ENCODE results near the gene ZNF888. TPM values are rescaled to one million over a fixed set of nuclear protein-coding genes. Genes with fewer than 3 reads are reported as not detected.

The ZNF888 gene
- 8.2 and 10.0 TPM in 2 replicates for total RNA-seq (2014; rRNA removed; shearing (Covaris generic))

DNA sequence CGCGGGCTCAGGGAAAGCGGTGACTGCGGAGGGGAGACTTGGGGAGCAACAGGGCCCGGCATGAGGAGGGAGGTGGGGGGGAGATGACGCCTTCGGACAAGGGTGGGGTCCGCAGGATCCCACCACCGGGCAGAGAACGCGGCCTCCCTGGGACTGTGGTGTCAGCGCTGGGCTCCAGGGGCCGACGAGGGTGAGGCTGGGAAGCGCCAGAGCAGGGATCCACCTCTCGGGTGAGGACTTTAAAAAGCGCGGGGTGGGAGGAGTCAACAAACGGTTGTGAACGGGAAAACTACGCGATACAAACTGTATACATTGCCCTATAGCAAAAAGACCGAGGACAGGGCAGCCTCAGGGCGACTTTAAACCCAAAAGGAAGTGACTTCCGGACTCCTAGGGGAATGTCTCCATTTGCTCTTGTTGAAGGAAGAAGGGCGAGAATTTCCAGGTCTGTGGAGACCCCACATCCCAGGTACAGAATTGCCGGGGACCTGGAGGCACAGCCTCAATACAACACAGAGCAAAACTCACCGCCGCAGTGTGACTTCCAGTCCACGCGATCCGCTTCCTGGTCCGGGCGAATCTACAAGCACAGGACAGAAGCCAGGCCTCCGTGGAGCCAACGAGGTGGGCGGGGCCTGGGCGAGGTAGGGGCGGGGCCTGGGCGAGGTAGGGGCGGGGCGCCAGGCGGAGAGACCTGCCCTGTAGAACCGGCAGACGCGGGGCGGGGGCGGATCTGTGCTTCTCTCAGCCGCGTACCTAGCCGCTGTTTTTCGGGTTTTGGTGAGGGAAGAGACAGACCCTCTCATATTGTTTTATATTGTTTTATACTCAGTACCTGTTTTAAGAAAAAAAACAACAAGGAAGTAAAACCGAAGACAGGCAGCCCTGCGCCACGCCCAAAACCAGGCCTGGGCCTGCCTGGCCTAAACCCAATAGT lies at the start of gene ZNF888:
ZNF888 (minus strand) TSS at position 588 of the 937 bp plus-strand sequence. CDS start 5,555 bp downstream, outside the sequence.
- DNase-seq (ENCODE audit: low spot score) = peak; percentile 98

DNA sequence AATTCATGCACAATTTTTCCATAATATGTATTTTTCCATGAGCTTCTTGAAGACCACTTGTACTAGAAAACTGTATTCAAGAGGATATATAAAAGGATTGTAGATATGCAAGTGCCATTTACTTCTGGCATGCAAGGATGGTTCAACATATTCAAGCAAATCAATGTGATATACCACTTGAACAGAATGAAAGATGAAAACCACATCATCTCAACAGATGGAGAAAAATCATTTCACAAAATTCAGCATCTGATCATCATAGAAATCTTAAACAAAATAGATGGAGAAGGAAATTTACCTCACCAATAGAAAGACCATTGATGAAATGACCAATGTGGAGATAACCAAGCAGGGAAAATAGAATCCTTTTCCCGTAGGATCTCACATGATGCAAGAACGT lies 44.5 kb upstream of the ZNF888 start:
- DNase-seq (ENCODE audit: low spot score) = no peak

DNA sequence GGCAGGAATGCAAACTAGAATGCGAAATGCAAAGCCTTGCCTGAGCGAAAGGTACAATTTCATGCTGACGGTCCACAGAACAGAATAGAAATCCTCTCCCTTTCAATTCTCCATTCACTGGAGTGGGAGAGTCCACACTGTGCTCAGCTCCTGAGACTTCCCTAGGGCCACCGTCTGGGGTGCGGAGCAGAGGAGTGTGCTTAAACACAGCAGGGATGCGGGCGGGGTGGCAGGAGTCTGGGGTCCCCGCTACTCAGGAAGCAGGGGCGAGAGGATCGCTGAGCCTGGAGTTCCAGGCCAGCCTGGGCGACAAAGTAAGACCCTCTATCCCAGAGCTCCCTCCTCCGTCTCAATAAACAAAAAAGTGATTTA lies 40.0 kb upstream of the ZNF888 start:
- no peak for DNase-seq (ENCODE audit: low spot score)

DNA sequence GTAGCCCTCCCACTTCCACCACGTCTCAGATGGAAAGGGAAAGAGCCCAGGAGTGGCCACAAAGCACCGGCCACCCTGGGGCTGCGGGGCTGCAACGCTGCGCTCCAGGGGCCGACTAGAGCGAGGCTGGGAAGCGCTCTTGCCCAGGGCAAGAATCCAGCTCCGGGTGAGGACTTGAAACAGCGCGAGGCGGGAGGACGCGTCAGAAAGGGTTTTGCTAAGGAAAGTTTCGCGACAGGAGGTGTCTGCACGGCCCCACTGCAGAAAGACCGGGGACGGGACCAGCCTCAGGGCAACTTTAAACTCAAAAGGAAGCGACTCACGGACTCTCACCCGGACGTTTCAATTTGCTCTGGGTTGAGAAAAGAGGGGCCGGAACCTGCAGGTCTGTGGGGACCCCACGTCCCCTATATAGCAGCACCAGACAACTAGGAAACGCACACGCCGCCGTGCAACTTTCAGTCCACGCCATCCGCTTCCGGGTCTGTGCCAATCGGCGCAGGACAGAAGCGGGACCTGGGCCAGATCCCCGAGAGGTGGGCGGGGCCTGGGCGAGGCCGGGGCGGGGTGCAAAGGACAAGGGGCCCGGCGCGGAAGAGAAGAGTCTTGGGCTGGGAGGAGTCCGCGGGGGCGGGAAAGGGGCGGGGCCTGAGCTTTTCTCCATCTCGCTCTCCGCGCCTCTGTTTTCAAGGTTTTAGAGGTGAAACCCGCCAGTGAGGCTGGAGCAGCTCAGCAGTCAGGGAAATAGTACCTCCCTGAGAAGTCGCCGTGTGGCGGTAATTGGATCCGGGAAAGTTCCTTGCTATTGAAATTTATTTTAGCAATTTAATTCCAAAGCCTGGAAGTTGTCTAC lies 39.4 kb upstream of the ZNF888 start, which contains the start of gene ZNF816:
ZNF816 (minus strand) TSS at position 488 of the 853 bp plus-strand sequence. CDS start 6,792 bp downstream, outside the sequence.
- DNase-seq (ENCODE audit: low spot score) = peak; percentile 99

DNA sequence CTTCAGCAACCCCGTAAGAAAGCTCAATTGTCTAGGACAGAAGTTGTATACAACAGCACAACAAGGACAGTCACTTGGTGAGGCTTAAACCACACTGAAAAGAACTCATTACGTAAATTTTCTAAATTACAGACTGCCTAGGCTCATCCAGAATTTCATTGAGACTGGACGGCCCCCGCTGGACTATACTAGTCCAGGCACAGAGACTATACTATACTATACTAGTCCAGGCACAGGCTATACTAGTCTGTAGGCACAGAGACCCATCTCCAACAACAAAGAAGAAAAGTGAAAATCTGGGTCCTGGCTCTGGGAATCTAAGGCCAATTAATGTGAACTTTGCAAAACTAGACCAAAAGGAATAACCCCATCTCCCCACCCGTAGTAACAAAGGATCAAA lies 38.8 kb upstream of the ZNF888 start:
- DNase-seq (ENCODE audit: low spot score) = no peak

DNA sequence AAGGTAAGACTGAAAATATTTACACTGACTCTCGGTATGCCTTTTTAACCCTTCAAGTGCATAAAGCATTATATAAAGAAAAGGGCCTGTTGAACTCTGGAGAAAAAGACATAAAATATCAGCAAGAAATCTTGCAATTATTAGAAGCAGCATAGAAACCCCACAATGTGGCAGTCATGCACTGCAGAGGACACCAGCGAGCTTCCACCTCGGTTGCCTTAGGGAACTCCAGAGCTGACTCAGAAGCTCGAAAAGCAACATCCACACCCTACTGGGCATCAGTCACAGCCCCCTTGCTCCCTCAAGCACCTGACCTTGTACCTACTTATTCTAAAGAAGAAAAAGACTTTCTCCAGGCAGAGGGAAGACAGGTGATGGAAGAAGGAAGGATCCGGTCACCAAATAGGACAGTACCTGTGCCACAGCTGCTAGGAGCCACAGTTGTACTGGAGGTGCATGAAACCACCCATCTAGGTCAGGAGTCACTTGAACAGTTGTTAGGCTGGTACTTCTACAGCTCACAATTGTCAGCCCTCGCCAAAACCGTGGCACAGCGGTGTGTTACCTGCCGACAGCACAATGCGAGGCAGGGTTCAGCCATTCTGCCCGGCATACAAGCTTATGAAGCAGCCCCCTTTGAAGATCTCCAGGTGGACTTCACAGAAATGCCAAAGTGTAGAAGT lies 36.5 kb upstream of the ZNF888 start:
- DNase-seq (ENCODE audit: low spot score) = no peak

DNA sequence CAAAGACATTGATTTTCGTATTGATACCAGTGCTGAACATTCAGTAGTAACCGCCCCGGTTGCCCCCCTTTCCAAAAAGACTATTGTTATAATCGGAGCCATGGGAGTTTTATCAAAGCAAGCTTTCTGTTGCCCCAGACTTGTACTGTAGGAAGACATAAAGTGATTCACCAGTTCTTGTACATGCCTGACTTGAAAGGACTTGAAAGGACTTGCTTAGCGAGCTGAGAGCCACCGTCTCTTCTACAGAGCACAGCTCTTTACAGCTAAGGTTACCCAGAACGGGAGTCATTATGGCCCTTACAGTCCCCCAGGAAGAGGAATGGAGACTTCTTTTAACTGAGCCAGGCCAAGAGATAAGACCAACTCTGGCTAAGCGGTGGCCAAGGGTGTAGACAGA lies 34.4 kb upstream of the ZNF888 start:
- no peak for DNase-seq (ENCODE audit: low spot score)

DNA sequence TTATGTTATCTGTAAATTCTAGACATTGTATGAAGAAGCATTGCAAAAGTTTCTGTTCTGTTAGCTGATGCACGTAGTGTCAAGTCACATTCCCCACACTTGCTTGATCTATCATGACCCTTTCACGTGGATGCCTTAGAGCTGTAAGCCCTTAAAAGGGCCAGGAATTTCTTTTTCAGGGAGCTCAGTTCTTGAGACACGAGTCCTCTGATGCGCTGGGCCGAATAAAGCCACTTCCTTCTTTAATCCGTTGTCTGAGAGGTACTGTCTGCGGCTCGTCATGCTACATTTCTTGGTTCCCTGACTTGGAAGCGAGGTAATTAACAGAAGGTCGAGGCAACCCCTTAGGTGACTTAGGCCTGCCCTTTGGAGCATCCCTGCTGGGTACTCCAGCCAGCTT lies 33.7 kb upstream of the ZNF888 start:
- DNase-seq (ENCODE audit: low spot score) = no peak

DNA sequence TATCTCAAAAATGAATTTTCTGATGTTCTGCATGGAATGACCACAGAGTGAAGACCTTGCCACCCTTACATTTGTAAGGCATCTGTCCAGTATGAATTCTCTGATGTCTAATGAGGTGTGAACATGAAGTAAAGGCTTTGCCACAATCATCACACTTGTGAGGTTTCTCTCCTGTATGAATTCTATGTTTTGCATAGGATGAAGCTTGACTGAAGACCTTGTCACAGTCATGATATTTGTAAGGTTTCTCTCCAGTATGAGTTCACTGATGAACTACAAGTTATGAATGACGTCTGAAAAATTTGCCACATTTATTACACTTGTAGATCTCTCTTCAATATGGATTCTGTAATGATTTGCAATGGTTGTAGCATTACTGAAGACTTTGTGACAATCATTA lies 26.2 kb upstream of the ZNF888 start:
- DNase-seq (ENCODE audit: low spot score) = no peak

DNA sequence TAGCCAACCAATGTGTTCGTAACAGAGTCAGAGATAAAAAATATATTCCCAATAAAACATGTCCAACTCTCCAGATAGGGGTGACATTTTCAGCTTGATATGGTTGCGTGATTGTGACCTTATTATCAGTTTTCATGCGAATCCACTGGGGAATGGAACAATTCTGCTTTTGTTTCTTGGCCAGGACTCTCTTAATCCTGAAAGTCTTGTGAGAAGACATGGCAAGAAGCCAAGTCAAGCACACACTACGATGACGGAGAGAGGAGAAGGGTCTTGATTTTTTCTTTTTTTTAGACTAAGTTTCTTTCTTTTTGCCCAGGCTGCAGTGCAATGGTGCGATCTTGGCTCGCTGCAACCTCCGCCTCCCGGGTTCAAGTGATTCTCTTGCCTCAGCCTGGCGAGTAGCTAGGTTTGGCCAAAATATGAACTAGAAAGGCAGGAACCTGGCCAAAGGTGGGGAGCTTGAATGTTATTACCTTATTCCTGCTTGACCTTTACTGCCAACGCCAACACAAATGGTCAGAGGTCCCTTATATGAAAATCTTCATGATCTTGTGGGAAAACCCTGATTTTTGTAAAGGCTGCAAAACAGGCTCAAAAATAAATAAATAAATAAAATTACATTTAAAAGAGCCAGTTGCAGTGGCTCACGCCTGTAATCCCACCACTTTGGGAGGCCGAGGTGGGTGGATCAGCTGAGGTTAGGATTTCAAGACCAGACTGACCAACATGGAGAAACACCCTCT lies 25.0 kb upstream of the ZNF888 start:
- DNase-seq (ENCODE audit: low spot score) = no peak

DNA sequence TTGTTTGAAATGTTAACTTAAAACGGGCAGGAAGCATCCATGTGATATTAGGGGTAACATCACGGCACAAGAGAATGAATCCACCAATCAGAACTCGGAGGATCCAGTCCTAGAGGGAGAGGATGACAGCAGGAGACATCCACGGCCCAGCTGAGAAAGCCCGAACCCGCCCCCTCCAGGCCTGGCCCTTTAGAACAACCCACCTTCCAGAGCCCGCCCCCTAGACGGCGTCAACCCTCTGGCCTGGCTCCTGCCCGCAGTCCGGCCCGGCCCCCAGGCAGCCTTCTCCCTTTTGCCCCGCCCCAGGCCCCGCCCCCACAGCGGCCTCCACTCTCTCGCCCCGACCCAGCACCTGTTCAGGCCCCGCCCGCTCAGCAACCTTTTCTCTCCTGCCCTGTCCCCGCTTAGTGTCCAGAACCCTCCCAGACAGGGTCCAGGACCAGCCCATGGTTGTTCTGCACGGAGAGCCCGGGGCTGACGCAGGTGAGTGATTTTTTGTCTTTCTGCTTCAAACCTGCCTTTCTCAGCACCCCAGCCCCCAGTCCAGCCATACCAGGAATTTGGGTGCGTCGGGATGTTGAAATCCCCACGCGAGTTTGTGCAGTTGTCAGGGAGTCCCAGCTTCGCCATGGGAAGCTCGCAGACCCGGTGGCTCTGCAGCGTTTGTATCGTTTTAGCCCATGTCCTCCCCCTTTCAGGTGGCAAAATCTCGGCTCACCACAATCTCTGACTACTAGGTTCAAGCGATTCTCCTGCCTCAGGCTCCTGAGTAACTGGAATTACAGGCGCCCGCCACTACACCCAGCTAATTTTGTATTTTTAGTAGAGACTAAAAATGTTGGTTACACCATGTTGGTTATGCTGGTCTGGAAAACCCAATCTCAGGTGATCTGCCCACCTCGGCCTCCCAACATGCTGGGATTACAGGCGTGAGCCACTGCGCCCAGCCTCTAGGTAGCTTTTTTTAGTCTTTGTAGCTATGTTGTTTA lies 23.4 kb upstream of the ZNF888 start:
- DNase-seq (ENCODE audit: low spot score) = peak; percentile 88

DNA sequence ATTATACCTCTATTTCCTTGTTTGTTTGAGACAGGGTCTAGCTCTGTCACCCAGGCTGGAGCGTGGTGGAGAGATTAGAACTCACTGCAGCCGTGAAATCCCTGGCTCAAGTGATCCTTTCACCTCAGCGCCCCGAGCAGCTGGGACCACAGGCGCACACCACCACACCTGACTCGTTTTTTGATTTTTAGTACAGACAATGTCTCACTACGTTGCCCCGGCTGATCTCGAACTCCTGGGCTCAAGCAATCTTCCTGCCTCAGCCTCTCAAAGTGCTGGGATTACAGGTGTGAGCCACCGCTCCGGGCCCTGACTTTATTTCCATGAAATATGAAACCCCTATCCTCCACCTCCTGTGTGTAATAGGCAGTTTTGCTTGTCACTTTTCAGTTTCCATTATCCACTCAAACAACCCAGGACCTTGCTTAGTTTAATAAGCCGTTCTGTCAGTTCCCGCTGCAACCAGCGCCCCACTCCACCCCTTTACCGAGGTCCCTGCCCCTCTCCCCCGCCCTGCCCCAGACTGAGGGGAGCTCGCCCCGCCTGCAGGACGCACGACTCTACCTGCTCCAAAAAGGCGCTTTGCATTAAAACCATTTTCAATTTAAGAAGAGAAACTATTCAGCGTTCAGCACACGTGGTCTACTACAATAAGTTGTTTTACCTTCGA lies 22.6 kb upstream of the ZNF888 start:
- peak; percentile 45 for DNase-seq (ENCODE audit: low spot score)

DNA sequence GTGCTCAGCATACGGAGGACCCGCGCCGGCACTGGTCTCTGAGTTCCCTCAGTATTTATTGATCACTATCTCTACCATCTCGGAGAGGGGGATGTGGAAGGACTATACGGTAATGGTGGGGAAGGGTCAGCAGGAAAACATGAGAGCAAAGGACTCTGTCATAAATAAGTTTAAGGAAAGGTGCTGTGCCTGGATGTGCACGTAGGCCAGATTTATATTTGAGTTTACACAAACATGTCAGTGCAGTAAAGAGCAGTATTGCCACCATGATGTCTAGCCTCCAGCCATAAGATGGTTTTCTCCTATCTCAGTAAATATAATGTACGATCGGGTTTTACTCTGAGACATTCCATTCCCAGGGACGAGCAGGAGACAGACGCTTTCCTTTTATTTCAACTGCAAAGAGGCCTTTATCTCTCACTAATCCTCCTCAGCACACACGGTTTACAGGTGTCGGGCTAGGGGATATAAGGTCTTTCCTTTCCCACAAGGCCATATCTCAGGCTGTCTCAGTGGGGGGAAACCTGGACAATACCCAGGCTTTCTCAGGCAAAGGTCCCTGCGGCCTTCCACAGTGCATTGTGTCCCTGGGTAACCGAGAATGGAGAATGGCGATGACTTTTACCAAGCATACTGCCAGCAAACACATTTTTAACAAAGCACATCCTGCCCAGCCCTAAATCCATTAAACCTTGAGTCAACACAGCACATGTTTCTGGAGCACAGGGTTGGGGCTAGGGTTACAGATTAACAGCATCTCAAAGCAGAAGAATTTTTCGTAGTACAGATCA lies 21.7 kb upstream of the ZNF888 start:
- DNase-seq (ENCODE audit: low spot score) = peak; percentile 94

DNA sequence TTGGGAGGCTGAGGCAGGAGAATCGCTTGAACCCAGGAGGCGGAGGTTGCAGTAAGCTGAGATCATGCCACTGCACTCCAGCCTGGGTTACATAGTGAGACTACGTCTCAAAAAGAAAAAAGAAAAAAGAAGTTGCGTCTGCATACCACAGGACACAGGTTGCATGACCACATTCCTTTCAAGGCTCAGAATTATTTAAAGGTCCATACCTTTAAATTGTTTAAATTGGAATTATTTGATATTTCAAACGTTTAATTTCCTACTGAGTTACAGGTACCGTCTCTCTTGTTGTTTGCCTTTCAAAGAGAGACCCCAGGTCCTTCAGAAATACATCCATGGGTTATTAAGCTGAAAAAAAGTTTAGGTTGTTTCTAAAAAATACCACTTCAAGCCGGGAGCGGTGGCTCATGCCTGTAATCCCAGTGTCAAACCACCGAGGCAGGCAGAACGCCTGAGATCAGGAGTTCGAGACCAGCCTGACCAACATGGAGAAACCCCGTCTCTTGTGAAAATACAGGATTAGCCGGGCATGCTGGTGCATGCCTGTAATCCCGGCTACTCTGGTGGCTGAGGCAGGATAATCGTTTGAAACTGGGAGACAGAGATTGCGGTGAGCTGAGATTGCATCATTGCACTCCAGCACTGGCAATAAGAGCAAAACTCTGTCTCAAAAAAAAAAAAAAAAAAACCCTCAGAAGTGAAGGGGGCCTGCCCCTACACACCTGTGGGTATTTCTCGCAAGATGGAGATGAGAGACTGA lies 20.8 kb upstream of the ZNF888 start:
- DNase-seq (ENCODE audit: low spot score) = peak; percentile 51

DNA sequence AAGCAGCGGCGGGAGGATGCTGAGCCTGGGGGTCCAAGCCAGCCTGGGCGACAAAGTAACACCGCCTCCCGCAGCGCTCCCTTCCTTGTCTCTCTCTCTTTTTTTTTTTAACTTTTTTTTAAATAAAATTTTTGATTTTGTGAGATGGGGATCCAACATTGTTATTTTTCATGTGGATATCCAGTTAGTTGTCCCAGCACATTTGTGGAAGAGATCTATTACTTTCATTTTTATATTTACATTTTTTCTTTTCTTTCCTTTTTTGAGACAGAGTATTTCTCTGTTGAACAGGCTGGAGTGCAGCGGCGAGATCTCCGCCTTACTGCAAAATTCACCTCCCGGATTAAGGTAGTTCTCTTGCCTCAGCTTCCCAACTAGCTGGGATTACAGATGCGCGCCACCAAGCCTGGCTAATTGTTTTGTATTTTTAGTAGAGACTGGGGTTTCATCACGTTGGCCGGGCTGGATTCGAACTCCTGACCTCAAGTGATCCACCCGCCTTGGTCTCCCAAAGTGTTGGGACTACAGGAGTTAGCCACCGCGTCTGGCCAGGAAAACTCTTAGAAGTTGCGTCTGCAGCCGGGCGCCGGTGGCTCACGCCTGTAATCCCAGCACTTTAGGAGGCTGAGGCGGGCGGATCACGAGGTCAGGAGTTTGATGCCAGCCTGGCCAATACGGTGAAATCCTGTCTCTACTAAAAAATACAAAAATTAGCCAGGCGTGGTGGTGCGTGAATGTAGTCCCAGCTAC lies 20.1 kb upstream of the ZNF888 start:
- no peak for DNase-seq (ENCODE audit: low spot score)

DNA sequence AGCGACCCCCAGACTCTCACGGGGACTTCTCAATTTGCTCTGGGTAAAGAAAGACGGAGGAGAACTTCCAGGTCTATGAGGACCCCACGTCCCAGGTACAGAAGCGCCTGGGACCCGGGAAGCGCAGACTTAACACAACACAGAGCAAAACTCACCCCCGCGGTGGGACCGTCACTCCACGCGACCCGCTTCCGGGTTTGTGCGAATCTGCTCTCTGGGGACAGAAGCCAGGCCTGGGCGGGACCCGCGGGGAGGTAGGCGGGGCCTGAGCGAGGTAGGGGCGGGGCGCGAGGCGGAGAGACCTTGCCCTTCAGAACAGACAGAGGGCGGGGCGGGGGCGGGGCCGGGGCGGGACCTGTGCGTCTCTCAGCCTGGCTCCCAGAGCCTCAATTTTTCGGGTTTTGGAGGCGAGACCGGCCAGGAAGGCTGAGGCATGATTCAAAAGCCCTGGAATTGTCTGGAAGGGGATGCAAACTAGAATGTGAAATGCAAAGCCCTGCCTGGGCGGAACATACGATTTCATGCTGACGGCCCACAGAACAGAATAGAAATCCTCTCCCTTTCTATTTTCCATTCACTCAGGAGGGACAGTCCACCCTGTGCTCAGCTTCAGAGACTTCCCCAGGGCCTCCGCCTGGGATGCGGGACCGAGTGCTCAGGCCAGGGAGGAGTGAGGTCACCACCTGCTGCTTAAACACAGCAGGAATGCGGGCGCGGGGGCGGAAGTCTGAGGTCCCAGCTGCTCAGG lies 19.3 kb upstream of the ZNF888 start:
- peak; percentile 96 for DNase-seq (ENCODE audit: low spot score)

All from HT-29 (cell line).